Stimulated activated CD4-positive, alpha-beta T cell treated with anti-CD3 and anti-CD28 coated beads, Interleukin-2, amount 100 ng/mL, for 48 hours (primary cell): ENCODE results near the gene ZNF800.
"Not testable (repeated sequence)": the region's sequence is repeated elsewhere in the genome, so short reads cannot be mapped to it uniquely, and the experiment has no call there.

Source experiments
- DNase-seq, 2 donors: peaks; one replicate each; pipeline ENCODE4 v3.0.0-alpha.2; 2020

ZNF800 gene, protein sequence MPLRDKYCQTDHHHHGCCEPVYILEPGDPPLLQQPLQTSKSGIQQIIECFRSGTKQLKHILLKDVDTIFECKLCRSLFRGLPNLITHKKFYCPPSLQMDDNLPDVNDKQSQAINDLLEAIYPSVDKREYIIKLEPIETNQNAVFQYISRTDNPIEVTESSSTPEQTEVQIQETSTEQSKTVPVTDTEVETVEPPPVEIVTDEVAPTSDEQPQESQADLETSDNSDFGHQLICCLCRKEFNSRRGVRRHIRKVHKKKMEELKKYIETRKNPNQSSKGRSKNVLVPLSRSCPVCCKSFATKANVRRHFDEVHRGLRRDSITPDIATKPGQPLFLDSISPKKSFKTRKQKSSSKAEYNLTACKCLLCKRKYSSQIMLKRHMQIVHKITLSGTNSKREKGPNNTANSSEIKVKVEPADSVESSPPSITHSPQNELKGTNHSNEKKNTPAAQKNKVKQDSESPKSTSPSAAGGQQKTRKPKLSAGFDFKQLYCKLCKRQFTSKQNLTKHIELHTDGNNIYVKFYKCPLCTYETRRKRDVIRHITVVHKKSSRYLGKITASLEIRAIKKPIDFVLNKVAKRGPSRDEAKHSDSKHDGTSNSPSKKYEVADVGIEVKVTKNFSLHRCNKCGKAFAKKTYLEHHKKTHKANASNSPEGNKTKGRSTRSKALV

DNA sequence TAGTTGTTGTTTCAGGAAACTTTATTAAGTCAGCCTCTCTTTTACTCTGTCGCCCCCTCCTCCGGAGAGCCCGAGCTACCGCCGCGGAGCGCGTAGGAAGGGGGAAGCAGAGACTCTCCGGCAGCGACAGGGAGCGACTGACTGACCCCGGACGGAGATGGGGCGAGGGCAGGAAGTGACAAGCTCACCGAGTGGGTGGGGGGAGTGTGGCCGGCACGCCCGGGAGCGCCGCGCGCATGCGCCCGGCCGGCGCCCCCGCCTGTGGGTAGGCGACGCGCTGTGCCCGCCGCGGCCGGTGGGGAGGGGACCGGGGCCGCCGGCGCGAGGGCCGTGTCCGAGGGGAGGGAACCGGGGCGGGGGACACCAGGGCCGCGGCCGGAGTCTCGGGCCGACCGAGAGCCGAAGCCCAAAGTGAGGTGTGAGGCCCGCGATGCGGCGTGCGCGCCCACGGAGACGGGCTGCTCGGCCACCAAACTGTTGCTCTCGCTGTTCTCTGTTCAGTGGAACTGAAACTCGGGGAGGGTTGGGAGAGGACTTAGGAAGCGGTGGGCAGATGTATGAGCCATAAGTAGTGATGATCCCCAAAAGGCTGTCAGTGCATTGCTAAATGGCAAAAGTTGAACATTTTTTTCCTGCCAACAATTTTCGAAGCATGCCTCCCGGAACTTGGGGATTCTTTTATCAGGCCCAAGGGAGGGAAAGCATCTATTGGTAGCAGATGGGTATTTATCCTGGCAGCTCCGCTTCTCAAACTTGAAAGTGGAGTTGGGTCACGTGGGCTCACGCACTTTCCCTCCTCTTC is at the start of gene ZNF800:
Gene ZNF800 (minus strand): TSS at position 143 of the 802 bp plus-strand sequence. CDS start 1,151 bp downstream, outside the sequence.
- peak; percentile 76 to 81 for DNase-seq

DNA sequence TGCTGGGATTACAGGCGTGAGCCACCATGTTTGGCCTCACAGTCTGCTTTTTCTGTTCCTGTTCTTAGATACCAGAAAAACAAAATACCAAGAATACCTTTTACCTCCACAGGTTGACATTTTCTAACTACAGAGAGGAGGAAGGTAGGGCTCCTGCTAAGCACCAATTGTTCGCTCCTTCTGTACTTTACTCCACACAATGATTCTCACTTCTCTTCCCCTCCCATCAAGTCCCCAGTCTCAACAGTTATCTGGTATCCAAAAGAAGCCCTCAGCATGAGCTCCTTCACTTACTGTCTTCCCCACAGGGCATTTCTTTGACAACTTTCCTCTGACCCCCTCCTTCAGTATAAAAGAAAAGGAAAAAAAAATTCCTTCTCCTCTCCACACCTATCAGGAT is 47.7 kb upstream of the ZNF800 start:
- DNase-seq: no peak

- no peak for DNase-seq
Observed at GRCh38 chr7:127438836-127439235, 46.3 kb upstream of the ZNF800 start.

DNA sequence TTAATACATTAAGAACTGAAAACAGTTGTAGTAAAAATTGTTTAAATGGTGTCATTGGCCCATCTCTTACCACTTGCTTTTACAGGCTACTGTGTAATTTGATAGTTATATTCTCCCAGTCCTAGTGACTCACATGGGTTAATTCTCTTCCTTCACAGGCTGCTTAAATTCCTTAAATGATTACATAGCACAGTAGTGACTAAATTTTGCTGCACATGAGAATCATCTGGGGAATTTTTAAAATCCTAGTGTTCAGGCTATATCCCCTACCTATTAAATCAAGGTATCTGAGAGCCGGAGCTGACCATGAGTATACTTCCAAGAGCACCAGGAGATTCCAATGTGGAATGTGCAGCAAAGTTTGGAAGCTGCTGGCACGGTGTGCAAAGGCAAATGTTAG is 45.3 kb upstream of the ZNF800 start:
- no peak for DNase-seq

DNA sequence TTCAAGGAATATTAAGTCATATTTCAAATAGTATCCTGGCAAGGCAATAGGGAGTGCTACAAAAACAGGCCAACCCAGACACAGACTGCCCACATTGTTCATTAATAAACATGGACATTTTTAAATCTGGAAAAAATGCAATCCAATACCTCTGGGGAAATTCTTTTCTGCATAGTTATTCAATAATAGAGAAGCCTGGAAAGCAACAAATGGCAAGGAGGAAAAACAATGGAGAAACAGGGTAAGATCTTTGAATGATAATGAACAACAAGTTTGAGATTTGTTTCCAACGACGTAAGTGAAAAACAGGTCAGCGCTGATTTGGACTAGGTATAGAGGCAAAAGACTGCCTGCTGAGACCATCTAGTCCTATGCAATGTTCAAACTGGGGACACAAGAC is 44.7 kb upstream of the ZNF800 start:
- DNase-seq: no peak

- not testable (repeated sequence) for DNase-seq
Observed at GRCh38 chr7:127429281-127429680, 36.8 kb upstream of the ZNF800 start.

DNA sequence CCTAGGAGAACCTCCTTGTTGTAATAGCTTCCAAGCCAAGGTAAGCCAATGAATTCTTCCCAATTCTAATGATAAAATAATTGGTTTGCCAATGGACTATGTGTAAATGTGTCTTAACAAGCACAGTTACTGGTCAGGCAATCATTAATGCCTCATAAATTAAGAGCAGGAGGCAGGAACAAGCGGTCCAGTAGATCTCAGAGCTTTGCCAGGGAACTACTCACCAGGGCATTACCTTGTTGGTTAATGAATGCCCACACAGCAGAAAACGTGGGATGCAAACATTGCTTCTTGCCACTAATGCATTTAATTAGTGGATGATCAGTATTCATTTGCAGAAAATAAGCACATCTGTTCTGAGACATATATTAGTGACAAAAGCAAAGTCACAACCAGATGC is 26.7 kb upstream of the ZNF800 start:
- DNase-seq: no peak

DNA sequence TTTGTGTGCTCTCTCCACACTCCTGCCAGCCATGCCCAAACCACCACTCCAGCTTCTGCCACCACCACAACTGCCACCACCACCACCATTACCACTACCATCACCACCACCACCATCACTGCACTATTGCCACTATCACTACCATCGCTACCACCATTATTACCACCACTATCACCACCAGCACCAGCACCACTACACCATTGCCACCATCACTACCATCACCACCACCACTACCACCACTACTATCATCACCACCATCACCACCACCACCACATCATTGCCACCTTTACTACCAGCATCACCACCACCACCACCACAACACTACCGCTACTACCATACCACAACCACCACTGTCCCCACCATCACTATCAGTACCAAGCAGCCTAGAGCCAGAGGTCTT is 26.0 kb upstream of the ZNF800 start:
- no peak for DNase-seq

DNA sequence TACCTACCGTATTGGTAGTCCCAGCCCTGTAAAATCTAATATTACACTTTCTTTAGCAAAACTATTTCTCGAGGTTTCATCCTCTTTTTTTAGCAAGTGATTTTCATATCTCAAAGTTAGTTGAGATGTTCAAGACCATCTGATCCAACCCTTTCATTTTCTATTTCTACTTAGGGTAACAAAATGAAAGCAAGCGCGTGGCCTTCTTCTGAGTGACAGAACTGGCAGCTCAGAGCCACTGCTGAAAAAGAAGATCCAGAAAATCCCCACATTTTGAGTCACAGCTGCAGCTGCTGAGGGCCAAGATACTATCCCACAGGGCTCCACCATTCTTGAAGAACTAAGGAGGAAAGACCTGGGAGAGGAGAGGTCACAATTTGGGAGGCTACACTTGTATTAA is 24.8 kb upstream of the ZNF800 start:
- no peak for DNase-seq

DNA sequence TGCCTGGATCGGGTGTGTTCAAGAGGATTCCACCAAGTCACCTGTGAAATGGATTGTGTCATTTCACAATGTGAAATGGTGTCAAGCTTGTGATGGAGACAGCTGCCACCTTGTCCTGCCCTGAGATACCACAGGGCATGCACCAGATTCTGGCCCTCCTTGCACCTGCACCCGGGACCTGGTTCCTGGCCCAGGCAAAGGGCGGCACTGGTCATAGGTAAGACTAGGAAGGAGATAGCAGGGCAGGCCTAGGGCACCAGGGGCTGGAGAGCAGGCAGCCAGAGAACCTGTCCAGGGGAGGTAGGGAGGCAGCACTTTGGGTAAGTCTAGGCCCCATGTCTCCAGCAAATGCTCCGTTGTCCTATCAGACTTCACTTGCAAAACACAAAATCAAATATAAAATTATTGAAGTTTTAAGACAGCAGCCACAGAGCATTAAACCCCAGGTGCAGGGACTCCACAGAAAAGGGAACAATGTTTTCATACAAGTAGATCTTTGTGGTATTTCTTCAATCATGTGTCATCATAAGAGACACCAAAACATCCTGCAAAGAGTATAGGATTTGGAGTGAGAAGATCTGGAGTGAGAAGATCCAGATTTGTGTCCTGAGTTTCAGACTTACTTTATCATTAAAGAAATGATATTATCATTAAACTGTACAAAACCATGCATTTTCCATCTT is 22.7 kb upstream of the ZNF800 start:
- no peak for DNase-seq

DNA sequence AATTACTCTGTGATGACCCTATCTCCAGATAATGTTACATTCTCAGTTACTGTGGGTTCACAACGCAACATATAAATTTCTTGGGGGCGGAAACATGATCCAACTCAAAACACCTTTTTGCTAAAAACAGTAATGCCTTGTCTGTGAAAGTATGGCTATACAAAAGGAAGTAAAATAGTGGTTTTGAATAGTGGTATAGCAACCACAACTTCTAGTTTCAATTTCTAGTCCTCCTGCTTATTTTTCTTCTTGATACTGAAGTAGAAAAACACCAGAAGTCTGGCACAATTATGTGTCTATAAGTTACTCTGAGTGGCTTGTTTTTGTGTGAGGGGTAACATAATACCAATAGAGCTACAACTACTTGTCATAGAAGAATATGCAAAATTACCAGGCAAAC is 21.5 kb upstream of the ZNF800 start:
- no peak for DNase-seq

GRCh38 chr7:127413326-127413725 is 20.8 kb upstream of the ZNF800 start:
- DNase-seq: no peak

GRCh38 chr7:127411176-127411575 is 18.7 kb upstream of the ZNF800 start:
- DNase-seq: no peak

GRCh38 chr7:127409629-127410028 is 17.1 kb upstream of the ZNF800 start:
- DNase-seq: no peak

GRCh38 chr7:127404286-127405072 is 12.0 kb upstream of the ZNF800 start:
- no peak for DNase-seq

GRCh38 chr7:127396184-127396583 is 3.7 kb upstream of the ZNF800 start:
- DNase-seq: no peak

- not testable (repeated sequence) for DNase-seq
Observed at GRCh38 chr7:127395104-127395503, 2.6 kb upstream of the ZNF800 start.

GRCh38 chr7:127393368-127394058 is 1.0 kb upstream of the ZNF800 start:
- DNase-seq: no peak

DNA sequence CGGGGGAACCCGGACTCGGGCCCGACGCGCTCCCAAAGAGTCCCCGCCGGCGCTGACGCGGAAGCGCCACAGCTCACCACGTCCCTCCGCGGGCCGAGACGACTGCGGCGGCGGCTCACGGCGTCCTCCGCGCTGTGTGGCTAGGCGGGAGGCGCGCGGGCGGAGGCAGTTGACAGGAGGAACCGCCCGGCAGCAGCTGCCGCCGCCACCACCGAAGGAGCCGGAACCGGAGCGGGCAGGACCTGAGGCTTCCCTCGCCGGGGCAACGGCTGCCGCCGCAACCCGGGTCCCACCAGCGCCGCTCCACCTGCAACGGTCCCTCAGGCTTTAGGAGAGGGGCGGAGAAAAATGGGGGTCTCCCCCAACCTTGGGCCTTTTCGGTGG is 334 bp downstream of the ZNF800 start:
- DNase-seq: peak; percentile 50 to 63

GRCh38 chr7:127391591-127392181 is 822 bp downstream of the ZNF800 start:
- DNase-seq: peak; percentile 27 to 51
